D721Med (cell line): ENCODE measurements around the gene TLDC2.

Source experiments
- DNase-seq: peaks from one replicate; pipeline ENCODE4 v3.0.0; 2011; ENCODE audit warnings: low spot score; ENCODE audit not compliant: insufficient read length
- FAIRE-seq: peaks from 2 replicates; lab custom pipeline; 2011; peaks lifted over from hg19 to GRCh38; lab: Jason Lieb, UNC
- TF ChIP-seq, protein P1 (sequence below): IDR thresholded peaks from 2 replicates; pipeline ENCODE4 v1.5.1; 2012; ENCODE audit warnings: mild to moderate bottlenecking, control low read depth; ENCODE audit not compliant: insufficient read depth; ENCODE audit errors: missing control alignments

Gene TLDC2

DNA sequence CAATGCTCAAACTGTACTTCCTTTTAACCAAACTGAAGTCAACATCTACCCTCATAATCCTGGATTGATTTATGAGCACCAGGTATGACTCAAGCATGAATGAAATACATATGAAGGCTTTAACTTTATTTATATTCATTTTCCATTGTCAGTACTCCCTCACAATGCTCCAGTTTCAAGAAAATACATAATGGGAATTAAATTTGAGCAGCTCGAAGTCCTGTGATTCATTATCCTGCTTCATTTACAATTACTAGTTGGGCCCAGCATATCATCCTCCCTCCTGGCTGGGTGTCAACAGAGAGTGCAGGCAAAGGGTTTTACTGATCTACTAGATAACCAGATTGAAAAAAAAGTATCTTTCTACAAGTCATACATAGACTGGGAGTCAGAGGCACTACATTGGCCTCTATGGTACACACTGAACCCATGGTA lies 65.5 kb downstream of the TLDC2 start:
- DNase-seq (no peak), FAIRE-seq (no peak)
- TF ChIP-seq, protein P1, sequence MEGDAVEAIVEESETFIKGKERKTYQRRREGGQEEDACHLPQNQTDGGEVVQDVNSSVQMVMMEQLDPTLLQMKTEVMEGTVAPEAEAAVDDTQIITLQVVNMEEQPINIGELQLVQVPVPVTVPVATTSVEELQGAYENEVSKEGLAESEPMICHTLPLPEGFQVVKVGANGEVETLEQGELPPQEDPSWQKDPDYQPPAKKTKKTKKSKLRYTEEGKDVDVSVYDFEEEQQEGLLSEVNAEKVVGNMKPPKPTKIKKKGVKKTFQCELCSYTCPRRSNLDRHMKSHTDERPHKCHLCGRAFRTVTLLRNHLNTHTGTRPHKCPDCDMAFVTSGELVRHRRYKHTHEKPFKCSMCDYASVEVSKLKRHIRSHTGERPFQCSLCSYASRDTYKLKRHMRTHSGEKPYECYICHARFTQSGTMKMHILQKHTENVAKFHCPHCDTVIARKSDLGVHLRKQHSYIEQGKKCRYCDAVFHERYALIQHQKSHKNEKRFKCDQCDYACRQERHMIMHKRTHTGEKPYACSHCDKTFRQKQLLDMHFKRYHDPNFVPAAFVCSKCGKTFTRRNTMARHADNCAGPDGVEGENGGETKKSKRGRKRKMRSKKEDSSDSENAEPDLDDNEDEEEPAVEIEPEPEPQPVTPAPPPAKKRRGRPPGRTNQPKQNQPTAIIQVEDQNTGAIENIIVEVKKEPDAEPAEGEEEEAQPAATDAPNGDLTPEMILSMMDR = no peak
